Epithelial cell of esophagus (primary cell): ENCODE data around the gene NDUFS2.

Experiments used
- DNase-seq: peaks from one replicate; pipeline ENCODE4 v3.0.0; 2010; ENCODE audit warnings: low read depth
- H3K4me3 ChIP-seq: 2 replicates; pipeline ENCODE4 v1.5.1; 2011; ENCODE audit warnings: mild to moderate bottlenecking, low read length, control low read depth
- TF ChIP-seq, protein P1 (sequence below): IDR thresholded peaks from 2 replicates; pipeline ENCODE4 v1.5.1; 2011; ENCODE audit warnings: low read depth, mild to moderate bottlenecking, low read length, control low read depth, inconsistent platforms; ENCODE audit not compliant: insufficient read depth; ENCODE audit errors: missing control alignments

The NDUFS2 gene

DNA sequence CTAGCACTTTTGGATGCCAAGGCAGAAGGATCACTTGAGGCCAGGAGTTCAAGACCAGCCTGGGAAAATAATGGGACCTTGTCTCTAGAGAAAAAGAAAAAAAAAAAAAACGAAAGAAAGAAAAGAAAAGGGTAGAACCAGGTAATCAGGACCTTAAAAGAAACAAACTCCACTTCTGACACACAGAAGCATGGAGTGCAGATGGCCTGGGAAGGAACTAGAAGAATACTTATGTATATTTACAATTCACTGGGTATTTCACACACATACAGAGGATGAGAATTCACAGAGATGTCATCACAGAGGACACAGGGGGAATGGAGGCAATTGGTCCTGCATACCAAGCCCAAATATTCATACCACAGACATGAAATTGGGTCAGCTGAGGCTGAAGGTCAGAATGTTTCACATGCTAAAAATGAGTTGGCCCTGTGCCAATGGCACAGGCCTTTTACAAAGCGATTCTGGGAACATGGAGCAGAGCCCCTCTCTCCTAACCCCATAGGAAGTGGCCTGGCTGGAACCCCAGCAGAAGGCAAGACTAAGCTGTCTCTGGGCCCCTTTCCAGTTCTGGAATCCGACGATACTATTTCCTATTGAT is 29.3 kb upstream of the NDUFS2 start:
- no peak overlapping the region for H3K4me3 ChIP-seq
- TF ChIP-seq, protein P1, sequence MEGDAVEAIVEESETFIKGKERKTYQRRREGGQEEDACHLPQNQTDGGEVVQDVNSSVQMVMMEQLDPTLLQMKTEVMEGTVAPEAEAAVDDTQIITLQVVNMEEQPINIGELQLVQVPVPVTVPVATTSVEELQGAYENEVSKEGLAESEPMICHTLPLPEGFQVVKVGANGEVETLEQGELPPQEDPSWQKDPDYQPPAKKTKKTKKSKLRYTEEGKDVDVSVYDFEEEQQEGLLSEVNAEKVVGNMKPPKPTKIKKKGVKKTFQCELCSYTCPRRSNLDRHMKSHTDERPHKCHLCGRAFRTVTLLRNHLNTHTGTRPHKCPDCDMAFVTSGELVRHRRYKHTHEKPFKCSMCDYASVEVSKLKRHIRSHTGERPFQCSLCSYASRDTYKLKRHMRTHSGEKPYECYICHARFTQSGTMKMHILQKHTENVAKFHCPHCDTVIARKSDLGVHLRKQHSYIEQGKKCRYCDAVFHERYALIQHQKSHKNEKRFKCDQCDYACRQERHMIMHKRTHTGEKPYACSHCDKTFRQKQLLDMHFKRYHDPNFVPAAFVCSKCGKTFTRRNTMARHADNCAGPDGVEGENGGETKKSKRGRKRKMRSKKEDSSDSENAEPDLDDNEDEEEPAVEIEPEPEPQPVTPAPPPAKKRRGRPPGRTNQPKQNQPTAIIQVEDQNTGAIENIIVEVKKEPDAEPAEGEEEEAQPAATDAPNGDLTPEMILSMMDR, result no peak
- no peak for DNase-seq

DNA sequence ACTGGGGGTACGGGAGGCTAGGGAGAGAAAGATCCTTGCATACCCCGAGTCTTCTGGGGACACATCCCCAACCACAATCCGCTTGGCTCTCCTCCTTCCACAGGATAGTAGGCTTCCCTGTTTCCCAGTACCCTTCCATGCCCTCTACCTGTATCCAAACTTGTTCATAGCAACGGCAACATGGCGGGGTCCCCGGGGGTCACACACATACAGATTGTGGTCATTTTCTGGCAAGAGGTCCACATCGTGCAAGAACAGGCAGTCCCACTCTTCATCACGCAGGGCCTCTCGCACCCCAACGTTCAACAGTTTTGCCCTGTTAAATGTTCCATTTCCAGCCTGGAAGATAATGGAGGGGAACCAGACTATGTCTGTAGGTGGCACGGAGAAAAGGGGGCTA is 28.5 kb upstream of the NDUFS2 start:
- TF ChIP-seq, protein P1, result no peak

DNA sequence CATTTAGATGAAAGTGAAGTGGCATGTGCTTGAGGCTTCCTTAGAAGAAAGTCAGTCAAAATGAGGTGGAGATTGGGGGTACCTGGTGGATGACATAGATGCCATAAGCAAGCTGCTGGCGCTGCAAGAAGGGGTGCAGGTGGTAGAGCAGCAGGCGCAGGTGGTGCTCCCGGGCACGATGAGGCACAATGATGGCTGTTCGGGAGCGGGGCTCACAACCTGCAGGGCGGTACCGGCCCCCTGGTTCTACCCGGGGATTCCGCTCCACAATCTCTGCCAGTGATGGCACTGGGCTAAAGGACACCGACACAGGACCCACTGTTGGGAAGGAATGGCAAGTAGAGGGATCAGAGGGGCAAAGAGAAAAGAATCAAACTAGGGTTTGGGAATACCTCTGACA is 27.3 kb upstream of the NDUFS2 start:
- no peak for DNase-seq
- no peak overlapping the region for H3K4me3 ChIP-seq
- TF ChIP-seq, protein P1, result no peak

More for the DNA sequence above, 28.5 kb upstream of the NDUFS2 start:
- DNase-seq, result no peak
- H3K4me3 ChIP-seq, result no peak overlapping the region

DNA sequence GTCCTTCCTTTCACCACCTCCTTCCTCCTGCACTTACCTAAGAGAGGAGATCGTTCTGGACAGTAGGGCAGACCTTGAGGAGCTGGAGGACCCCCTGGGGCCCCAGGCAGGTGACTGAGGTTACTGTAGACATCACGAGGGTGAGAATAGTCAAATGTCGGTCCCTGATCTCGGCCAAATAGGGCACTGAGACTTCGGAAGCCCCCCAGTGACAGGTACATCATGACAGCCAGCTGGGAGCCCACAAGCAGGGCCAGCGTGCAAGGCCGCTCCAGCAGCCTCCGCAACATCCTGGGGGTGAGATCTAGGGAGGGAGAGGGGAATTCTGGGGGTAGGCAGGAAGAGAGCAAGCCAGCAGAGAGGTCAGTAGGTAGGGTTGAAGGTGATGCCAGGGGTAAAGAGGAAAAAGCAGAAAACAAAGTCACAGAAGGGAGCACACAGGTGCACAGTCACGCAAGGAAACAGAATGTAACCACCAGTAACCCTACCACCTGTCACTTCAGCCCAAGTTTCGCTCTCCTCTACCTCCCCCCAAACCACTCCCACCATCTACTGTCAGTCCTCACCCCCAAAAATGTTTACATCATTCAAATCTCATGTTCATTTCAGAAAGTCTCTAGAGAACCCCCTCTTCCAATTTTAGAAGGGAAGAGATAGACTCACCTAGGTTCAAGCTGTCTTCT is 26.3 kb upstream of the NDUFS2 start:
- H3K4me3 ChIP-seq, result peak overlapping the region; percentile 95
- TF ChIP-seq, protein P1, result no peak

DNA sequence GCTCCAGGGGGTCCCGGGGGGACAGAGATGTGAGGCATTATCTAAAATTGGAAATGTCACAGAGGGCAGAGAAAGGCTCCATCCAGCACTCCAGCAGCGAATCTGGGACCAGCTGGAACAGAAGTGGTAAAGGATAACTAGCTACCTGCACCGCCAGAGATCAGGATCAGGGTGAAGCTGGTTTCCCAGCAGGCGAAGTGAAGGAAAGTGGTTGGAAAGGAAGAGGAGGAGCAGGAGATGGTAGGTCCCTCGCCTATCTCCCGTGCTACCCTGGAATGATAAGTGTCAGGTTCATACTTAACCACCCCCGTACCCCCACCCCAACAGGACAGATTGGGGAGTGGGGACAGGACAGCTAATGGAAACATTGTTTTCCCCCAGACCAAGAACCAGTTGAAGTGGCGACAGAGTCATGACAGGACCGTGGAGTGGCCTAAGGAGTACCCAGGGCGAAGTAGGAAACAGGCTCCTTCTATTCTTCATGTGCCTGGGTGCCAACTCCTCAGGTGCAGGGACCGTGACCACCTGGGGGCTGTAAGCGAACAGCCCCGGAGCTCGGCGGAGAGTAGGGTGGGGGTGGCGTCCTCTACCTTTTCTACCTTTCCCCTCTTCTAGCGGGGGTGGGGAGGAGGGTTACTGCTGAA is 25.6 kb upstream of the NDUFS2 start:
- TF ChIP-seq, protein P1, result no peak
- peak overlapping the region; percentile 95 for H3K4me3 ChIP-seq
- DNase-seq, result no peak

More for the DNA sequence above, 26.3 kb upstream of the NDUFS2 start:
- DNase-seq, result no peak

DNA sequence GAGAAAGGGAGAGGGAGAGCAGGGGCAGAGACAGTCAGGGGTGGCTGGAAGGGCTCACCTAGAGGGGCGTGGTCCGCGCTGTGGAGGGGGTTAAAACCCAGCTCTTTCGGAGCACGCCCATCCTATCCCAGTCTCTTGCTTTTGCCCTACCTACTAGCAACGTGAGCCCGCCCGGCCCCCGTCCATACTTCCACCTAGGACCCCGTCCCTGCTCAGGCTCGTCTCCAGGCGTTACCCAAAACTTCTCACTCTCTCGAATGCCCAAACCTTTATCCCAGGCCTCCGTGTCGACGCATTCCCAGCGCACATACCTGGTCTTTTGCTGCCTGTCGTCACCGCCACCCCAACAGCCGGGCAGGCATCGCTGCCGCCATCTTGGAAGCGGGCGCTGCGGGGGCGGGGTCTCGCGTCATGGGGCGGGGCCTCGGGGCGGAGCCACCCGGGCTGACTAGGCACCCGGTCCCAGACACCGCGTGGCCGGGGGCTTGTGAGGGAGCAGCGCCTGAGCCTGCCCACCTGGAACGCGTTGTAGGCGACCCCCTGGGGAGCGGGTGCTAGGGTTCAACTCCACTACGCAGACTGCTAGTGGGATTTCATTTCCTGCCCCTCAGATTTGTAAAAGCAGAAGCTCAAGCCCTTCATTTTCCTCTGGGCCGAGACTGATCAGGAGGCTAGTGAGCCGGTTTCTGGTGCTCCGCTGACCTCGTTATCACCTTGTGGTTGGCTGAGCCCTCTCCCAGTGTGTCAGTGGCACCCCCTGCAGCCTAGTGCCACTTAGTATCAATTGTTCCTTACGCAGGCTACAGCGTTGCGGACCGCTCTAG is 24.8 kb upstream of the NDUFS2 start, which contains the start of gene B4GALT3:
B4GALT3 (minus strand) TSS at position 396 of the 824 bp plus-strand sequence. CDS start 1,447 bp downstream, outside the sequence.
- peak; percentile 83 for DNase-seq
- TF ChIP-seq, protein P1, result no peak

More for the DNA sequence above, 24.8 kb upstream of the NDUFS2 start, which contains the start of gene B4GALT3:
- H3K4me3 ChIP-seq, result peak within 1 kb of the TSS; percentile 95
